UCSD-AML1 (cell line): ENCODE measurements around the gene TSHZ3.

ENCODE experiments used
- DNase-seq: peaks from one replicate; lab custom pipeline; 2025; ENCODE audit not compliant: unreplicated experiment; lab: John Stamatoyannopoulos, UW

The TSHZ3 gene

DNA sequence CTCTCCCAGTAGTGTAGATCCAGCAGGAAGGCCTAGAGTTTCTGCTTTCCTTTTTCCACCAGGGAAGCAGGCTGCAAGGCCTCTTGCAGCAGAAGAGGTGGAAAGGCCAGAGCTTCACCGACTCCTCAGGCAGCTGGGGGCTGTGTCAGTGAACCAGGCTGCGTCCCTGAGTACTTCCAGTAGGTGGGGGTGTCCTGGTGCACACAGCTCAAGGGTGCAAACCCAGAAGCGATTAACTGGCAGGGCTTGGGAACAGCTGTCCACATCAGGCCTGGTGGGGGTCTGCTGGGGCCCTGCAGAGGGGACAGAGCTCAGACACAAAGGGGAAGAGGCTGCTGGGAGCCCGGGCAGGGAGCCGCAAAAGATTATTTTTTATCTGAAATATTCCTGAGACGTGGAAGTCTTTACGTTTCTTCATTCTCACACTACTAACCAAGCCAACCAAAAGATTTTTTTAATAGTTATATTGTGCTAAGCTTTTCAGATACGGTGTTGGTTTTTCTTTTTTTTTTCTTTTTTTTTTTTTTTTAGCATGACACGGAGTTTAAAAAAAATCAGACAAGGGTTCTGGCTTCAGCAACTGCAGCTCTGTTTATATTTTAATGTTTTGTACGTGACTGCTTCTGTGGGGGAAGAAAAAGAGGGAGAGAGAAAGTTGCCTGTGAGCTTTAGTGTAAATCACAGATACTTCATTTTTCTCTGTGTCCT, 11.0 kb downstream of the TSHZ3 start:
- DNase-seq = peak; percentile 59

DNA sequence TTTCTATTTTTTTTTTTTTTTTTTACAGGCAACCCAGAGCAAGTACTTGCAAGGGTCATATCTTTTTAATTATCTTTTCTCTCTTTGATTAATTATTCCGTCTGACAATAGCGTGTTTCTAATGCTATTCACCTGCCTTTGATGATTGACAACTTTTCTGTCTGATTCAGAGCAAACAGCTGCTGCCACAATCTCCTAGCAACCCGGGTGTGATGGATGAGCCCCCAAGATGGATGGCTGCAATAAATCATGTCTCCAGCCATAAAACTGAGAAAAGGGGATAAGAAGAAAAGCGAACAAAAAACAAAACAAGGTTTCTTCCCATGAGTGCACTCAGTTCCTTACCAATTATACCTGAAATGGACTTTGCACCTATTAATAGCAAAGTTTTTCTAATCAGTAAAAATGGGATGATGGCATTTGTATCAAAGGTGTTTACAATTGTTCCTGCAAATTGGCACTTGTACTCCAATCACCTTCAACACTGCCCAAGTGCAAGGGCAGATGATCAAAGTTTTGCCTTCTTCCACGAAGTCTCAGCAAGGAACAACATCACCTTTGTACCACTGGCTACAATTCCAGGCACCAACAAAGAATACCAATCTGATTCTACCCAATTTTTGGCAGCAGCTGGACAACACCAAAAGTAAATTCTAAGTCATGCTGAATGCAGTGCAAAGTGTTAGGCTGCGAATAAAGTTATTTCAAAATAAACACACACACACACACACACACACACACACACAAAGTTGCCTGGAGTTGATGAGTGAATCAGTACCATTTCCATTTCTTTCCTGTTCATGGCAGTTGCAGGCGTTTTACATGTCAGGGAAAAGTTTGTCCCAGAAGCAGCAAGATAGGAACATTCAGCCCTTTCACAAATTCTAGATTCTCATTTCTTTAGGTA, 12.0 kb downstream of the TSHZ3 start:
- DNase-seq = no peak

DNA sequence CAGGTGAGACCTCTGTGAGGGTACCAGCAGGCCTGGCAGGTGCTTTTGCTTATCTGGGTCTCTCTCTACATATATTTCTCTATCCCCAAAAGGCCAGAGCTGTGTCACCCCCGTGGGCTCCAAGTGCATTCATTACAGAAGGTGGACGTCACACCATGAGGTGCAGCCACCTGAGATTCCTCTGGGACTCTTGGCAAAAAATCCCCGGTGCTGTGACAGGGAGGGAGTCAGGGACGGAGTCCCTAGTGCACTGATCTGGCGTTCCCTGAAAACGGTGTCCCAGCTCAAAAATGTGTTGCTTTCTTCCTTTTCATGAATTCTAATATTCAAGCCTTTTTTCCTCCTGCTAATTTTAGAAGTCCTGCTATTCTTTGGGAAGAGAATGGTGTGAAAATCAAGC, 13.5 kb downstream of the TSHZ3 start:
- no peak for DNase-seq

DNA sequence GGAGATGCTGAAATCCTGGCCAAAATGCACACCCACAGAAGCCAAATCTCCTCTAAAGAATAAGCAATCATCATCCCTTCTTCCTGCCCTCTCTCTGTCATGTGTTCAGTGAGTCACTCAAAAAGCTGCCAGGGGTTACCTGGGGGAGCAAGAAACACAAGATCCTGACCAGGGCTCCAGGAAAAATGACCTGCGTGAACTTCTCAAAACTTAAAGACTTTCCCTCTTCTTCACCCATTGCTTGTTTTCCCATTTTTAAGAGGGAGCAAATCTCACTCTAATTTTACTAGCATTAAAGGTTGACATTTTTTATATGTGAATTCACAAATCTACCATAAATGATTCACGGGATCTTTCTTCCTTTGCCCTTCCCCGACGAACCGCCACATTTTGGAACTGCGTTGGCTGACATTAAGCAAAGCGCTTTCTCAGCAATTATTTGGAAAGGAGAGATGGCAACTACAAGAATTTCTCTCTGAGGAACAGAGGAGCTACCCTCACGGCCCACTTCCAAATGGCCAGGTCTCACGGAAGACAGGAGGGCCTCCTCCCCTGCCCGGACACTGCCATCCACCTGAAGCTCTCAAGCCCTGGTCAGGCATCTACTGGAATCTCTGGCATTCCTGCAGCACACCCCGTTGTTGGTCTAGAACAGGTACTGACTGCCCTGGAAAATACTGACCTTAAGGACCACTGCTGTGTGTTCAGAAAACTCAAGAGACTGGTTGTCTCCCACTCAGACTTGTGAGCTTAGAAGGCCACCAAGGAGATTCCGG, 14.2 kb downstream of the TSHZ3 start:
- no peak for DNase-seq

DNA sequence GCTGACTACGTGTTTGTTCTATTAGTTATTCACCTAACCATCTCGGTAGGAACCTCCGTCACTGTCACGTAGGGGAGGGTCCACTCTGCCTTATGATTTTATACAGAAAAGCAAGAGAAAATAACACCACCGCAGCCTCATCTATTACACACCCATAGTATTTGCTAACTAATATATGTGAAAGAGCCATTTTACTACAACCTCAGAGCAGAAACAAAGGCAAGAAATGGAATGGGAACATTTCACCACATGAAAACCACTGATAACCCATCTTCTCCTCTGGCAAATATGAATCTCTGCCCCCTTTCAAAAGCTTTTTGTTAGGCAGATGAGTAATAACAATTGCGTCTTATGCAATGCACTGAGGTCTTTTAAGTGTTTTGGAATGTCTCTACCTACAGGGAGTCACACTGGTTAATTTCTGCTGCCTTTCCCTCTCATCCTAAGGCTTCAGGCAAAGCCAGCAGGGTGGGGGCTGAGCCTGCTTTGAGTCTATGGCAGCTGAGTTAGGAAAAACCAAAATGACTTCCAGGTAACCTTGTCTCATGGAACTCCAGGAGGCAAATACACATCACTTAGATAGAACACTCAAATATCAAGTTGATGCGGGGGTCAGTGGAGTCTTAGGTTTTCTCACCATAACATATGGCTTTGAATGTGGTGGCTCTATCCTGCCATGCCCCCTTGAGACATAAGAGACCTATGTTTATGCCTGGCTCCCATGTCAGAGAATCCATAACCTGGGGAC, 15.0 kb downstream of the TSHZ3 start:
- DNase-seq = no peak

DNA sequence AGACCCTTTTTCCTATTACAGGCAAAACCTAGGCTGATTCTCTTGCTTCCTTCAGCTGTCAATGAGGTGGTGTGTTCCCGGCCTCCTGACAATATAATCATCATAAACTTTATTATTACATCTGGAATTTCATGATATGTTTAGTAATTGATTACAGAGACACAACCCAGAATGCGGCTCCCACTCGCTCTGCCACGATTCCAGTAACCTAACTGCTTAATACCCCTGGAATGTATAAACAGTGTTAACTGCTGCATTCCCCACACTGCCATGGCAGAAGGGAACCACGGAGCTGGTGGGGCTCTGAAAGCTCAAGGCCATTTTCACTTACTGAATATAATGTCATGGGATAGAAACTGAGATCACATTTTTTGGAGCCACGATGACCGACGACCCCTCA, 17.1 kb downstream of the TSHZ3 start:
- DNase-seq = no peak

DNA sequence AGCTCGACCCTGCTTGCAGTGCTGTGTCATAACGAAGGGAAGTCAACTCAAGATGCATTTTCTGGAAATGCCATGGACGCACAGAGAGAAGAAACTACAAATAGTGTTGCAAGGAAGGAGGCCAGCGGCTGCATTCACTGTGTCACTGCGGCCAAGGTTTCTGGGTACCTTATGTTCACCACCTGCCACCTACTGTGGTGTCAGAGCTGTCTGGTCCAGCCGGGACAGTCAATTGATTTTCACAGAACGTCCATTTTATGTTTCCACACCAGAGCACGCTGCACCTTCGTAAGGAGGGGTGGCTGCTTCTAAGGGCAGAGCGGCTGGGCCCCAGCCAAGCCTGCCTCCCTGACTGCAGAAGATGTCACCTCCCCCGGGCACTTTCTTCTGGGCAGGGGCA, 17.7 kb downstream of the TSHZ3 start:
- no peak for DNase-seq

DNA sequence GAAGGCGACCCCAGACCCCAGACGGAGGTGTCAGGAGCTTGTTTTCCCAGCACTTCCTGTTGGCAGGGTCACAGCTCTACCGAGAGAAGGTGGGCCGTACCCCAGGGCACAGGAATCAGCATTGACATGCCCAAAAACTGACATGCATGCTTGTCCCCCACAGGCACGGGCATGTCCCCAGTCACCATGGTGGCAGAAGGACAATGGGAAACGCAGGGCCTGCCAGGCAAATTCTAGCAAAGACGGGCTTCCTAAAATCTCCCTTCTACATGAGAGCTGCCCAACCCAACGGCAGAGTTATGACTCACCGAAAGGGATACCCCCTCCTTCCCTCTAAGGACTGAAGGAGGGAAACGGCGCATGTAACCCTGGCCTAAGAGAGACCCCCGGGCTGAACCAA, 18.5 kb downstream of the TSHZ3 start:
- no peak for DNase-seq

DNA sequence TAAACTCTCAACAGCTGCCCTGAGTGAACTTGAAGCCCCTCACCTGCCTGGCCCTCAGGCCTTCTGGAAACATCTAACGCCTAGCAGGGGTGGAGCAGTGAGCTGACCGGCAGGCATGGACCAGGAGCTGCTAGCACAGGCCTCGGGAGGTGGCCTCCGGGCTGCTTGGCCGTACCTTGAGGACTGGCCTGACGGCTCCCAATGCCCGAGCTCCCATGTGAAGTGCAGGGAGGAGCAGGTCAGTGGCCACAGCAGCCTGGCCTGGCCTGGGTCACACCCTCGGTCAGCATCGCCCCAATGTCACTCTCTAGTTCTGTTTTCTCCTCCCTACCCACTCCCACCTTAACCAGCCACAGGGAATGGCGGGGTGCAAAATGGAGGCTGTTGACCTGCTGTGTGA, 19.0 kb downstream of the TSHZ3 start:
- no peak for DNase-seq

DNA sequence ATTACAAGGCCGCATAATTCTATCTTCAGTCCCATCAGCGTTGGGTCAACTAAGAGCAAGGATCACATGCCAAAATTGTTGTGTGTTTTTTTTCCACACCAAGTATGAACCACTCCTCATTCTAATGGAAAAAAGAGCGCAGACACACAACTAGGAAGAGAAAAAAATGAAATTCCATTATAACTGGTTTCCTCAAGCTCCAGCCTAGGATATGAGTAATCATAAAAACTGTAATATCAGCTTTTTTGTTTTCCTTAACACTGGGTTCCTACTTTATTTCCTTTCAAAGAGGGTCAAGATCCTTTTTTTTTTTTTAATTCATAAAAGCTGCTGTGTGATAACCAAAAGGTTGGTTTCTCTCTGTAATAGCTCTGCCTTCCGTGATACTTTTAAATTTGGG, 19.4 kb downstream of the TSHZ3 start:
- DNase-seq = no peak

DNA sequence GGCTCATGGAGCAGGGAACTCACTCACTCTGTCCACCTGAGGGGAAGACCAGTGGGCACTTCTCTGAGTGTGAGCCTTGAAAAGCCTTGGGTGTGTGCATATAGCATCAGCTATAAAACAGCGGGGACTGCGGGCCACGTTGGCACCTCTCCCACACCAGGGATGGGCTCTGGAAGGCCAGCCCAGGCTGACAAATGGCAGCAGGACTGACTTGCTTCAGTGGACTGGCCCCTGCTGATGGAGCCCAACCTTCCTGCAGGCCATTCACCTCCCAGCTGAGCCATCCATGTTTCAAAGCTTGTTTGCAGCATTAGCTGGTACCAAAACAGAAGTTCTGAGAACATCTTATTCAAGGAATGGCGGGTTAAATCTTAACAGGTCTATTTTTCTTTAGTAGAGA, 21.0 kb downstream of the TSHZ3 start:
- DNase-seq = no peak

DNA sequence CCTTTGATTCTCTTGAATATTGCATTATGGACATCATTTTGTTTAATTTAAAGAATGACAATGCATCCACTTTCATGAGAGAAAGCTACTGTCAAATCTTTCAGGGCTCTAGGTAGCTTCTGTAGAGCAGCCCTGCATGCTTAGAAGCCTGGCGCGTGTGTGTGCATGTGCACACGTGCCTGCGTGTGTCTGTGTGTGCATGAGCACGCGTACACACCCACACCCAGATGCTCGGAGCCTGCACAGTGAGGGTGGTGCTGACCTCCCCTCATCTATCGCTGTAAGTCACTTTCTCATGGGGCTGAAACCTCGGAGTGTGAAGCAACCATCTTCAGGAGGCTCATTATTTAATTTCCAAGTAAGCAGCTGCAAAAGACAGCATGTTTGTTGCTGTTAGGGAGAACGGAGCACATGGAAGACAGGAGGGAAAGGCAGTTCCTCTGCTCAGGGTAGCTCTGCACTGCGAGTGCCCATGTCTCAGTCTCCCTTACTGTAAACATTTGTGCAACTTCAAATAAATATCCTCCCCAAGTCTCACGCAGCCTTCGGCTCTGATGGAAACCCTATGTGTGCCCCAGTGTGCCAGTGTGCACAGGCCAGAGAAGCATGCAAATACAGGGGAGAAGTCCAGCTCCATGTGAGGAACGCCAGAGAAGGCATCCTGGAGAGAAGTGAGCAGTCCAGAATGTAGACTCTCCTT, 22.8 kb downstream of the TSHZ3 start:
- no peak for DNase-seq

DNA sequence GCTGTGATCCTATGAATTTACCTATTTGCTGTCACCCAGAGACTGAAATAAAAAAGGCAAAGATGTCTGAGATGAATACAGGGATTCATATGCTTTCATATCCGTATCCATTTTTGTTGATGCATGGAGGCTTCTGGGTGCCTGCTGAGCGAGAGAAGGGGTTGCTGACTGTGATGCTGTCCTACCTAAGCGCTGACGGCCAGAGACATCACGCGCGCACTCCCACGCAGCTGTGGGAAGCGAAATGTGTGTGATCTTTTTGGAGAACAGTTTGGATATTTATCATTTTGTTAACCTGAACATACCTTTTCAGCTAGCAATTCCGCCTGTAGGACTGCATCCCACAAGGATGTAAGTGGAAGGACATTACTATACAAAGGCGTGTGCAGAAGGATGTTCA, 23.9 kb downstream of the TSHZ3 start:
- no peak for DNase-seq

DNA sequence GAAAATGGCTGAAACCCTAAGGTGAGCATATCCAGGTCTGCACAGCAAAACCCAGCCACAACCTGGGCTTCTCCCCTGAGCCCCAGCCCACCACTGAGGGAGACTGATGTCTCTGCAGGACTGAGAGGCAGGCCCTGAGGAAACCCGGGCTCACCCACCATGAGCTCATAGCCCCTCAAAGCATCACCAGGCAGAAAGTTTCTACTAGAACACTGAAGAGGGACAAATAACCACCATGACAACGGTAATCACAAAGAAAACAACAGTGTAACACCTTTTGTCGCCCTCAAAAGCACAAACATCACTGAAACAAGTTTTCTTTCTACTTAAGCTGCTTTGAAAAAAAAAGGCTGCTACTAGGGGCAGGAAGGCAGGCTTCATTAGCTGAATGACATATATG, 29.8 kb downstream of the TSHZ3 start:
- no peak for DNase-seq

DNA sequence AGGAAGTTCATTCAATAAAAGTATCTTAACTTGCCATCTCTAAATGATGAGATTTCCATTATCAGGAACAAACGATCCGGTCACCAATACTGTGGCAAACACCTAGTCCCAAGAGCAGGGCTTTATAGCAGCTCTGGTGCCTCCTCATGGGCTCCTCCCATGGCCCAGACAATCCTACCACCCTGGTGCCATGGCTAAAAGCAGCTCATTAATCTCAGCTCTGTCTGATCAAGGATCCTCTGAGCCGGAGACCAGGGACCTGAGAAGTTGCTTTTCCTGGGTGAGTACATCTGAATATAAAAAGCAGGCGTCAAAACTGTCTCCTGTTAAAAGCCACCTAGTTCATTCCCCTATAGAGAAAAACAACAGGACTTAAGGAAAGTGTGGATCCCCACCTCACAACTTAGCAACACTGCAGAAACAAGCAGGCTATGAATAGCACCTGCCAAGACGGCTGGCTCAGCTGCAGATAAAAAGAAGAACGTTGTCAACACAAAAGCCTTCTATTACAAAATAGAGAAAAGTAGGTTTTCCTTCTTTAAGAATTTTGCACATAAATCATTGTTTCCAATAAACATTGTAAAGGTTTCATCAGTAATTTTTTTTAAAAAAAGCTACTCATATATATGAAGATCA, 30.3 kb downstream of the TSHZ3 start:
- no peak for DNase-seq

DNA sequence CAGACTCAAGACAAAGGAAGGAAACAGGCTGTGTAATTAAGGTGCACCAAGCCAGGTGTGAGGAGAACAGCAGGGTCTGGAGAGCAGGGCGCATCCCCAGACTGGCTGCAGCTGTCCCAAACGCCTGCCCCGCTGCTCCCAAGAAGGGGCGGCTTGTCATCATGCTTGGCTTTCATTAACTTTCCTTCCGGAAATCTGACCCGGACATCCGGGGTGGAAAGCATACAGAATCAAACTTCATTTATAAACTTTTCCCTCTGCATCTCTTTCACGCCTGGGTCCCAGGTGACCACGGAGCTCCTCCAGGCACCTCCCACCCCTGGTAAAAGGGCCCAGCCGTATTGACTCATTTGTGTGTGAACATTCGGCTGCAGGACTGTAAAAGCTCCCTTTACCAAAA, 31.7 kb downstream of the TSHZ3 start:
- no peak for DNase-seq

DNA sequence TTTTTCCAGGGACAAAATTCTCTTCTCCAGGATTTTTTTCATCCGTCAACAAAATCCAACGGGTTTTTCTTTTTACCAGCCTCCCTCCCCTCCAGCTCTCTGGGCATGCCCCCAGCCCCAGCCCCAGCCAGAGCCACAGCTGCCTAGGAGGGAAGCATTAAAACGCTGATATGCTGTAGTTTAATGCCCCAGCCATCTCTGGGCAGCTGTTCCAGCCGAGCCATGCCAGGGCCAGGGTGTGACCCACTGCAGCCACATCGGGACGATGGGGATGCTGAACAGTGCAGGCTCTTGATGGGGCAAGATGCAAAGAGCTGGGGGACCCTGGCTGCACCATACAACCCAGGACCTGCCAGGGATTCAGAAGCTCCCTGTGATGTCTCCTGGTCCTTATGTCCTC, 32.1 kb downstream of the TSHZ3 start:
- DNase-seq = no peak

DNA sequence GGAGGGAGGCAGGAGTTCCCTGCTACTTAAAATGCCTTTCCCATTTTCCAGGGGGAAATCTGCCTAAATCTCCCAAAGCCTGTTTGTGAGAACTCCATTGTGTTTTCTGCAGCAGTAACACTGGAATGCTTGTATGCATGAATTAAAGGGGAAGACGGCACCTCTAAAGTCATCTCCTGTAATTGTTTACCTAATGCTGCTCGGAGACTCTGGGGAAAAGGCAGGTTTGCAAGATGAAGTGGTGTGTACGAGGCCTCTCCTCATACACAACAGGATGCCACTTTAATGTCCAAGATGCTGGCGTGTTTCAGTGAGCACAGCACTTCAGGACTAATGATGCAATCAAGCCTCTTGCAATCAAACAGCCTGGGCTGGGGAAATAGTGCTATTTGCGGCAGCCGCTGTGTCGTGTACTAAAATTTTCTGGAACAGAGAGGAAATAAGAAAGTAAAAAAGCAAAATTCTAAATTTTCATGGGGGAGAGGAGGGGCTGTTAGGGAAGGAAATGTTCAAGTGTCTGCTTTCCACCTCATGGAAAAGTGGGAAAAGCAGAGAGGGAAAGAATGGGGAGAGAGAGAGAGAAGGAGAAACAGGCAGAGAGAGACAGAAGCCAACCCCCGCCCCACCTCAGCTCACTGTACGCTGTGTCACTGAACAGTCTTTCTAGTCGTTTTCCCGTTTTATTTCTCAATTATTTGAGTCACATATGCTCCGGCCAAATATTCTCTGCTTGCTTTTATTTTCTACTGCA, 32.9 kb downstream of the TSHZ3 start:
- DNase-seq = no peak

DNA sequence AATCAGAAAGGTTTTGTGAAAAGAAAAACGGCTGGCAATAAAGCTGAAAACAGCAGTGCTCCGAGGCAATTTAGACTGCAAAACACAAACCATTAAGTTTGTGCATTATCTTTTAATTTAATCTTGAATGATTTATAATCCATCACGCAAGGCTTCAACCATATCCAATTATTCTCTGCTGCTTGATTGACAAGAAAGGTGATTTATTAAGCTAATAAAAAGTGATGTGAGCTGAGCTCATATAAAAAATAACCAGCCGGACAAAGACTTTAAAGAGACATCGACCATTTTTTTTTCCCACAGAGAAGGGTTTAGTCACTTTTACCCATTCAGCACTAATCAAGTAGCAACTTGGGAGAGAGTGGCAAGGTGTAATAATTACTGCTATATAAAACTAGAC, 33.6 kb downstream of the TSHZ3 start:
- DNase-seq = no peak
